HepG2 (cell line): ENCODE measurements around the gene PTPRF. TPM values are rescaled to one million over a fixed set of nuclear protein-coding genes. Genes with fewer than 3 reads are reported as not detected.

Experiments used
- ATAC-seq: fragments of 200-7000 bp; cut with Tn5 transposase; 3 replicates; pipeline ENCODE4 v1.9.1; 2020; ENCODE audit warnings: mild to moderate bottlenecking, moderate library complexity
- BruUV-seq: library from RNA; stranded (reverse); fragments of 400-500 nt; replicated peaks from 2 replicates; lab custom pipeline; 2021; lab: Mats Ljungman, UMichigan
- CTCF ChIA-PET: fragments of 300-600 bp; formaldehyde crosslinking; extraction: SDS; loops from one replicate; lab custom pipeline; 2021; ENCODE audit warnings: low total read pairs, inconsistent platforms, low intra/inter-chr PET ratio; lab: Yijun Ruan, JAX
- POLR2A ChIA-PET: fragments of 350-600 bp; sonication (Branson Sonifier 250); formaldehyde crosslinking; loops from one replicate; lab custom pipeline; 2020; ENCODE audit warnings: antibody characterized with exemption, inconsistent platforms; lab: Yijun Ruan, JAX
- DNase-seq: peaks from one replicate; pipeline ENCODE4 v3.0.0-alpha.2; 2015; ENCODE audit warnings: low spot score
- FAIRE-seq: peaks from 3 replicates; lab custom pipeline; 2011; peaks lifted over from hg19 to GRCh38; lab: Jason Lieb, UNC
- H2AFZ ChIP-seq: one replicate; pipeline ENCODE4 v1.6.1; 2011; ENCODE audit warnings: low read length, inconsistent platforms
- H3K27ac ChIP-seq: fragments of 300-600 bp; 3 replicates; pipeline ENCODE4 v1.8.0; 2011; ENCODE audit warnings: mixed run types, mild to moderate bottlenecking, mixed read lengths, low read length, inconsistent platforms; ENCODE audit not compliant: insufficient read depth; ENCODE audit errors: extremely low read length
- H3K27me3 ChIP-seq, 2 experiments: fragments of 200-600 bp in 1 of 2; 2 replicates in 1 of 2; 3 replicates in 1 of 2; pipeline versions ENCODE4 v1.6.0 to v1.8.0; 2011; ENCODE audit warnings: low read length in 2 of 2, mild to moderate bottlenecking in 2 of 2, moderate library complexity in 2 of 2, inconsistent platforms in 1 of 2; ENCODE audit not compliant: insufficient read depth in 2 of 2, control insufficient read depth in 1 of 2
- H3K36me3 ChIP-seq, 2 experiments: fragments of 200-600 bp in 1 of 2; replicated peaks in 1 of 2; 2 replicates in 1 of 2; 3 replicates in 1 of 2; pipeline versions ENCODE4 v1.5.1 to v1.8.0; 2011; ENCODE audit warnings: low read length in 2 of 2, inconsistent platforms in 1 of 2; ENCODE audit not compliant: insufficient read depth in 2 of 2, control insufficient read depth in 1 of 2
- H3K4me1 ChIP-seq: 2 replicates; pipeline ENCODE4 v1.5.1; 2012; ENCODE audit warnings: low read length, inconsistent platforms; ENCODE audit not compliant: insufficient read depth
- H3K4me2 ChIP-seq: 2 replicates; pipeline ENCODE4 v1.6.0; 2011; ENCODE audit warnings: low read depth, low read length, inconsistent platforms
- H3K4me3 ChIP-seq, 3 experiments: fragments of 200-600 bp in 1 of 3; sonication (generic), shearing (Covaris generic) in 1 of 3; replicated peaks in 1 of 3; 2 replicates each; pipeline ENCODE4 v1.5.1; 2011 to 2016; ENCODE audit warnings: low read length in 3 of 3, inconsistent platforms in 2 of 3, low read depth in 2 of 3, mild to moderate bottlenecking in 2 of 3, control low read depth in 1 of 3, mixed read lengths in 1 of 3; ENCODE audit not compliant: insufficient read depth in 1 of 3
- H3K79me2 ChIP-seq: one replicate; pipeline ENCODE4 v1.6.1; 2011; ENCODE audit warnings: low read length, inconsistent platforms; ENCODE audit not compliant: insufficient read depth
- H3K9ac ChIP-seq: 2 replicates; pipeline ENCODE4 v1.6.0; 2011; ENCODE audit warnings: mild to moderate bottlenecking, low read depth, low read length, inconsistent platforms; ENCODE audit not compliant: insufficient read depth
- H3K9me3 ChIP-seq: 2 replicates; pipeline ENCODE4 v1.5.1; 2012; ENCODE audit warnings: mild to moderate bottlenecking, low read length
- H4K20me1 ChIP-seq: 2 replicates; pipeline ENCODE4 v1.6.0; 2011; ENCODE audit warnings: inconsistent platforms, mild to moderate bottlenecking, low read length, moderate library complexity; ENCODE audit not compliant: insufficient read depth
- BRD4 ChIP-seq: sonication (generic); formaldehyde crosslinking; IDR thresholded peaks from 2 replicates; pipeline ENCODE4 v1.4.0; 2020; ENCODE audit warnings: missing genetic modification reagents
- CHCHD3 ChIP-seq: sonication (generic); formaldehyde crosslinking; IDR thresholded peaks from 2 replicates; pipeline ENCODE4 v1.8.0; 2022; ENCODE audit warnings: mild to moderate bottlenecking, missing genetic modification reagents, moderate library complexity
- E2F5 ChIP-seq: sonication (generic); formaldehyde crosslinking; conservative IDR thresholded peaks from 2 replicates; pipeline ENCODE4 v1.4.0; 2020; ENCODE audit warnings: missing genetic modification reagents
- JUND ChIP-seq: sonication (generic); formaldehyde crosslinking; IDR thresholded peaks from 2 replicates; pipeline ENCODE4 v1.8.0; 2022; ENCODE audit warnings: mild to moderate bottlenecking, missing genetic modification reagents
- LCORL ChIP-seq, 2 experiments: fragments of 450-650 bp in 1 of 2; sonication (generic) in 1 of 2; formaldehyde crosslinking in 1 of 2; IDR thresholded peaks; 2 replicates each; pipeline versions ENCODE4 v1.5.0 to v1.6.1; 2017 to 2020; ENCODE audit warnings: antibody characterized with exemption in 1 of 2, missing genetic modification reagents in 1 of 2
- MEIS2 ChIP-seq: sonication (generic); formaldehyde crosslinking; IDR thresholded peaks from 2 replicates; pipeline ENCODE4 v1.9.0; 2021; ENCODE audit warnings: mild to moderate bottlenecking, missing genetic modification reagents
- POGZ ChIP-seq: sonication (generic); formaldehyde crosslinking; IDR thresholded peaks from 2 replicates; pipeline ENCODE4 v1.4.0; 2020; ENCODE audit warnings: mild to moderate bottlenecking, missing genetic modification reagents
- SOX5 ChIP-seq: IDR thresholded peaks from 2 replicates; pipeline ENCODE4 v1.6.1; 2016; ENCODE audit warnings: borderline replicate concordance
- TCF12 ChIP-seq, 2 experiments: fragments of 450-650 bp in 1 of 2; sonication (generic) in 1 of 2; formaldehyde crosslinking in 1 of 2; IDR thresholded peaks; 2 replicates each; pipeline versions ENCODE4 v1.6.1 to v1.8.0; 2017 to 2022; ENCODE audit warnings: antibody characterized with exemption in 1 of 2, mild to moderate bottlenecking in 1 of 2, missing genetic modification reagents in 1 of 2, moderate library complexity in 1 of 2
- YEATS4 ChIP-seq: sonication (generic); formaldehyde crosslinking; IDR thresholded peaks from 2 replicates; pipeline ENCODE4 v1.4.0; 2020; ENCODE audit warnings: missing genetic modification reagents, borderline replicate concordance
- ZBTB46 ChIP-seq: sonication (generic); formaldehyde crosslinking; IDR thresholded peaks from 2 replicates; pipeline ENCODE4 v1.4.0; 2020; ENCODE audit warnings: mild to moderate bottlenecking, missing genetic modification reagents, borderline replicate concordance
- ZNF138 ChIP-seq: sonication (generic); formaldehyde crosslinking; IDR thresholded peaks from 2 replicates; pipeline ENCODE4 v1.5.0; 2020; ENCODE audit warnings: mild to moderate bottlenecking, low read depth, missing genetic modification reagents
- ZNF280D ChIP-seq: sonication (generic); formaldehyde crosslinking; IDR thresholded peaks from 2 replicates; pipeline ENCODE4 v1.5.1; 2020; ENCODE audit warnings: mild to moderate bottlenecking, missing genetic modification reagents
- ZNF567 ChIP-seq: sonication (generic); formaldehyde crosslinking; IDR thresholded peaks from 2 replicates; pipeline ENCODE4 v1.8.1; 2023; ENCODE audit warnings: mild to moderate bottlenecking, missing genetic modification reagents, borderline replicate concordance
- ZNF570 ChIP-seq: sonication (generic); formaldehyde crosslinking; IDR thresholded peaks from 2 replicates; pipeline ENCODE4 v1.4.0; 2020; ENCODE audit warnings: mild to moderate bottlenecking, missing genetic modification reagents, borderline replicate concordance
- ZNF678 ChIP-seq: sonication (generic); formaldehyde crosslinking; IDR thresholded peaks from 2 replicates; pipeline ENCODE4 v1.4.0; 2020; ENCODE audit warnings: mild to moderate bottlenecking, missing genetic modification reagents
- WGBS: methylation state at CpG from one replicate; pipeline ENCODE4 v1.1.6; 2017; ENCODE audit warnings: low lambda C conversion rate; 5-methylcytosine and 5-hydroxymethylcytosine counted together
- in situ Hi-C: cut with HindIII; loops from 2 replicates; pipeline ENCODE4 v1.10.0; 2017; ENCODE audit warnings: low pct_unique_long_range_greater_than_20kb; ENCODE audit not compliant: extremely low pct_ligation_motif_present
- intact Hi-C: fragments of 100-400 bp; cut with micrococcal nuclease; formaldehyde crosslinking; loops from one replicate; pipeline ENCODE4 v1.10.0; 2022; ENCODE audit not compliant: unreplicated experiment
- polyA plus RNA-seq, 8 experiments: library from polyadenylated mRNA; depleted of rRNA in 3 of 8; stranded (reverse) in 7 of 8; unstranded in 1 of 8; fragments of >200 nt; fragmentation: Illumina TruSeq in 4 of 8; extraction: Trizol in 4 of 8; gene quantifications; 2 replicates each; pipeline versions ENCODE4 v1.2.1 to v1.2.3, GENCODE V29; 2011 to 2016; ENCODE audit warnings: low read depth in 4 of 8, missing spikeins in 1 of 8, mixed read lengths in 1 of 8; ENCODE audit not compliant: insufficient read depth in 1 of 8
- total RNA-seq, 5 experiments: library from RNA; depleted of rRNA; stranded (reverse); fragments of >200 nt; fragmentation: Illumina TruSeq; extraction: Trizol; gene quantifications; 2 replicates each; pipeline ENCODE4 v1.2.3, GENCODE V29; 2016; ENCODE audit warnings: low read depth in 1 of 5

Gene PTPRF
- total and polyA plus RNA-seq, 2 of the 13 experiments (the other 11 are each of a cell fraction or from before 2014, with no cell fraction given) = 55.9 to 167 TPM

- H3K4me3 ChIP-seq = peak overlapping the region; percentile 83 to 92 (median 88)
- BruUV-seq = no TSS peak
- H3K4me2 ChIP-seq = peak overlapping the region; percentile 79
- FAIRE-seq (peak; percentile 36), ATAC-seq (peak; percentile 79), DNase-seq (peak; percentile 96)
- intact Hi-C loops (loop anchor here (5.0 kb wide), 1 partner anchor 118 kb away; the partner anchor contains the start of gene PTPRF), in situ Hi-C loops (no loop called here)
- H4K20me1 ChIP-seq = no peaks in the 10 kb centered on the region
- H3K36me3 ChIP-seq = peaks cover 6 to 23% of the 10 kb centered on the region in 2 experiments
- H2AFZ ChIP-seq = peak overlapping the region; percentile 74
- WGBS = under 1% methylated on average over 10 of the region's 33 CpGs
- H3K79me2 ChIP-seq = peaks cover 26% of the 10 kb centered on the region
- no peaks in the 10 kb centered on the region for H3K9me3 ChIP-seq
- H3K27ac ChIP-seq = peak overlapping the region; percentile 89
- H3K9ac ChIP-seq = peak overlapping the region; percentile 84
- no peaks in the 10 kb centered on the region; a peak in 1 of 5 replicates for H3K27me3 ChIP-seq
- H3K4me1 ChIP-seq = peaks cover 27% of the 10 kb centered on the region
- CTCF ChIA-PET = no interaction called here
- POLR2A ChIA-PET = interaction anchor here (0.6 to 2.6 kb wide), 37 partner anchors 9 to 1071 kb away, joined by 3 to 29 read pairs (median 4); partner anchors contain the start of genes ATP6V0B, B4GALT2, CDC20 and CFAP57
- TF ChIP-seq ZNF280D (no peak), ZNF570 (0 out of 2 replicates have a peak, but pooled peaks have one; percentile 55), YEATS4 (peak; percentile 77; the same call in 1 of the 2 replicates), ZNF678 (CRISPR knock-in tag) (0 out of 2 replicates have a peak, but pooled peaks have one; percentile 68), TCF12 (IDR thresholded peaks at IDR 0.05) (no peak), TCF12 (CRISPR knock-in tag; IDR thresholded peaks at IDR 0.05) (peak; percentile 61; the same call in 1 of the 2 replicates), ZBTB46 (0 out of 2 replicates have a peak, but pooled peaks have one; percentile 43), ZNF567 (CRISPR knock-in tag) (no peak), SOX5 (CRISPR knock-in tag) (peak; percentile 17; the same call in 1 of the 2 replicates), CHCHD3 (no peak), E2F5 (CRISPR knock-in tag) (0 out of 2 replicates have a peak, but pooled peaks have one; percentile 49), LCORL (IDR thresholded peaks at IDR 0.05) (no peak), LCORL (CRISPR knock-in tag; IDR thresholded peaks at IDR 0.05) (peak; percentile 49; the same call in 1 of the 2 replicates), MEIS2 (CRISPR knock-in tag) (peak; percentile 53; the same call in 1 of the 2 replicates), POGZ (CRISPR knock-in tag) (peak; percentile 28; the same call in 1 of the 2 replicates), ZNF138 (CRISPR knock-in tag) (0 out of 2 replicates have a peak, but pooled peaks have one; percentile 47), BRD4 (CRISPR knock-in tag) (peak; percentile 62; the same call in 1 of the 2 replicates), JUND (CRISPR knock-in tag) (0 out of 2 replicates have a peak, but pooled peaks have one; percentile 16)
These were observed 119.8 kb downstream of the PTPRF start for GRCh38 chr1:43650310-43651085.
